HG03575 (cell line): ENCODE data around the gene LNX1.
"Not testable (repeated sequence)": the region's sequence is repeated elsewhere in the genome, so short reads cannot be mapped to it uniquely, and the experiment has no call there.

ENCODE experiments used
- ATAC-seq: cut with Tn5 transposase; IDR thresholded peaks from one replicate; pipeline ENCODE4 v1.9.1; 2021; ENCODE audit not compliant: unreplicated experiment, insufficient number of reproducible peaks, low FRiP score; ENCODE audit errors: extremely low read depth

The LNX1 gene

GRCh38 chr4:53432528-53433424 is 158.5 kb downstream of the LNX1 start:
- ATAC-seq, result peak; percentile 69

- ATAC-seq, result no peak
These were observed 160.2 kb downstream of the LNX1 start for GRCh38 chr4:53431052-53431451.

- ATAC-seq, result no peak
These were observed 163.9 kb downstream of the LNX1 start for GRCh38 chr4:53427366-53427765.

GRCh38 chr4:53424280-53424679 is 167.0 kb downstream of the LNX1 start:
- no peak for ATAC-seq

GRCh38 chr4:53422367-53422766 is 168.9 kb downstream of the LNX1 start:
- ATAC-seq, result no peak

- ATAC-seq, result no peak
These were observed 169.5 kb downstream of the LNX1 start for GRCh38 chr4:53421791-53422190.

- ATAC-seq, result no peak
These were observed 172.1 kb downstream of the LNX1 start for GRCh38 chr4:53419208-53419607.

GRCh38 chr4:53409479-53409878 is 181.8 kb downstream of the LNX1 start:
- ATAC-seq, result not testable (repeated sequence)
